Measurements from ENCODE around the gene TGFBR3.

TGFBR3 gene

DNA sequence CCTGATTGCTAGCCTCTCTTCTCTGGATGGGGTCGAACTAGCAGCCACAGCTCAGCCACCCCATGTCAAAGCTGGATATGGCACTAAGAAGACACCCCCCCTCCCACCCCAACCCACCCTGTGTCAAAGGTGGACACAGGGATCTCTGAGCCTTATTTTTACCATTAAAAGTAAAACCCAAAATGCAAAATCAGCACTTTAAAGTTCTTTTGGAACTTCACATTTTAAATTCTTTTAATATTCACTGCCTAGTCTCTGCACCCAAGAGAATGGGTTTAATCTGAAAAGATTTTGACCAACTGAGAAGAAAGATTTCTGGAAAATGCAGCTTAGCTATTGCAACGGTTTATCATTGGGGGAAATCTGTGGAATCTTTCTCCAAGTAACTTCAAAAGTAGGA is 167.6 kb downstream of the TGFBR3 start:
- H3K4me3 ChIP-seq (ENCODE audit: low read depth, low read length), result no peak overlapping the region
- in situ Hi-C loops (cut with HindIII; ENCODE audit: low sequenced_read_pairs), result no loop called here
- DNase-seq (ENCODE audit: low read depth, low spot score), result no peak
- TF ChIP-seq, protein P1, sequence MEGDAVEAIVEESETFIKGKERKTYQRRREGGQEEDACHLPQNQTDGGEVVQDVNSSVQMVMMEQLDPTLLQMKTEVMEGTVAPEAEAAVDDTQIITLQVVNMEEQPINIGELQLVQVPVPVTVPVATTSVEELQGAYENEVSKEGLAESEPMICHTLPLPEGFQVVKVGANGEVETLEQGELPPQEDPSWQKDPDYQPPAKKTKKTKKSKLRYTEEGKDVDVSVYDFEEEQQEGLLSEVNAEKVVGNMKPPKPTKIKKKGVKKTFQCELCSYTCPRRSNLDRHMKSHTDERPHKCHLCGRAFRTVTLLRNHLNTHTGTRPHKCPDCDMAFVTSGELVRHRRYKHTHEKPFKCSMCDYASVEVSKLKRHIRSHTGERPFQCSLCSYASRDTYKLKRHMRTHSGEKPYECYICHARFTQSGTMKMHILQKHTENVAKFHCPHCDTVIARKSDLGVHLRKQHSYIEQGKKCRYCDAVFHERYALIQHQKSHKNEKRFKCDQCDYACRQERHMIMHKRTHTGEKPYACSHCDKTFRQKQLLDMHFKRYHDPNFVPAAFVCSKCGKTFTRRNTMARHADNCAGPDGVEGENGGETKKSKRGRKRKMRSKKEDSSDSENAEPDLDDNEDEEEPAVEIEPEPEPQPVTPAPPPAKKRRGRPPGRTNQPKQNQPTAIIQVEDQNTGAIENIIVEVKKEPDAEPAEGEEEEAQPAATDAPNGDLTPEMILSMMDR (IDR thresholded peaks at IDR 0.05; ENCODE audit: low read depth, low read length), result no peak

DNA sequence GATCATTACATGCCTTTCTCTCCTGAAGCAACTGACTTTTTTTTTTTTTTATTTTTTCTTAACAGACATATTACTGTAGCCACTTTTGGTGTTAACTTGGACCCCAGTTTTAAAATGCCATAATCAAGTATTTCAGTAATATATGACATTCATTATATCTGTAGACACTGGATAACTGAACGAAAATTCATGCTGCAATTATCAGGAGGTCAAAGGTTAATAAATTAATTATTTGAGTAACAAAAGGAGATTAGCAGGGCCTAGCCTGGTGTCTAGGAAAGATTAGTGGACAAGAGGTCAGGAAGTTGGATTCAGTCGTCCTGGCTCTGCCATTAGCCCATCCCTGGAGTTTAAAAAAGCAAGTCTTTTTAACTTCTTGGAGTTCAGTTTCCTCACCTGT is 168.1 kb downstream of the TGFBR3 start:
- H3K4me3 ChIP-seq (ENCODE audit: low read depth, low read length), result no peak overlapping the region
- in situ Hi-C loops (cut with HindIII; ENCODE audit: low sequenced_read_pairs), result no loop called here
- TF ChIP-seq, protein P1 (IDR thresholded peaks at IDR 0.05; ENCODE audit: low read depth, low read length), result no peak

DNA sequence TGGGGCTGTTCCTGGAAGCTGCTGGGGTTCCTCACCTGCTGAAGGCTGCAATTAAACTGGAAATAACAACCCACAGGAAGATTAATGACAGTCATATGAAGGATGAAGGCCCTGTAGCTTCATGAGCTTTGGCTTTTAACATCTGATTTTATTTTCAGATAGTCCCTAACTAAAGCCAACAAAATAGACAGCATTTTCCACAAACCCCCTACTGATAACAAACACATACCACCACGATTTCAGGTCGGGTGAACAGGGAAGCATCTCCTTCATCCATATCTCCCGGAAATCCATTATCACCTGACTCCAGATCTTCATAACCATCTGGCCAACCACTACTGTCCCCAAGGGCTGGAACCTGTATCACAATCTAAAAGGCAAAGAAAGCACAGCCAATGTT is 169.6 kb downstream of the TGFBR3 start:
- no peak for DNase-seq (ENCODE audit: low read depth, low spot score)
- TF ChIP-seq, protein P1 (IDR thresholded peaks at IDR 0.05; ENCODE audit: low read depth, low read length), result no peak
- in situ Hi-C loops (cut with HindIII; ENCODE audit: low sequenced_read_pairs), result no loop called here
- no peak overlapping the region for H3K4me3 ChIP-seq (ENCODE audit: low read depth, low read length)

More for the DNA sequence above, 168.1 kb downstream of the TGFBR3 start:
- DNase-seq (ENCODE audit: low read depth, low spot score), result no peak

DNA sequence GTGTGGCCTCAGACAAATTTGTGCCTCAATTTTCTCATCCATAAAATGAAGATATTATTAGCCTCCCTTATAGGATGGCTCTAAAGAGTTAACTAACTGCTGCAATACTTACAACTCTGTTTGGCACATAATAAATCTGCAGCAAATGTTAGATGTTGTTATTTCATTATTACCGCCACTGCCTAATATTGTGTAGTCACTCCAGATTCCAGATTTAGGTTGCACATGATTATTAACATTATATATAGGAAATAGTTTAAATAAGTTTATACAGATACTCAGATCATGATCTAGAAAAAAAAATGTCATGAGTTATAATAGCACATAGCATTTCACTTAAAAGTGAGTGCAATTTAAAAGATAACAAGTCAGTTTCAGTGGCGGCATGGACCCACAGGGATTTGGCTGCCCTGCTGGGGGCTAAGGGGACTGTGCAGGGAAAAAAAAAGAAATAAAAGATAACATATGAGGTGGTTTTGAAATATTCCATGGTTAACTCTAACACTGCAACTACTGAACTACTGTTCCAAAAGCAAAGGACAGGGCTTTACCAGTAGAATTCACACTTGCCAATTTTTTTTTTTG is 170.4 kb downstream of the TGFBR3 start:
- in situ Hi-C loops (cut with HindIII; ENCODE audit: low sequenced_read_pairs), result no loop called here
- no peak overlapping the region for H3K4me3 ChIP-seq (ENCODE audit: low read depth, low read length)
- TF ChIP-seq, protein P1 (IDR thresholded peaks at IDR 0.05; ENCODE audit: low read depth, low read length), result no peak
- DNase-seq (ENCODE audit: low read depth, low spot score), result no peak

DNA sequence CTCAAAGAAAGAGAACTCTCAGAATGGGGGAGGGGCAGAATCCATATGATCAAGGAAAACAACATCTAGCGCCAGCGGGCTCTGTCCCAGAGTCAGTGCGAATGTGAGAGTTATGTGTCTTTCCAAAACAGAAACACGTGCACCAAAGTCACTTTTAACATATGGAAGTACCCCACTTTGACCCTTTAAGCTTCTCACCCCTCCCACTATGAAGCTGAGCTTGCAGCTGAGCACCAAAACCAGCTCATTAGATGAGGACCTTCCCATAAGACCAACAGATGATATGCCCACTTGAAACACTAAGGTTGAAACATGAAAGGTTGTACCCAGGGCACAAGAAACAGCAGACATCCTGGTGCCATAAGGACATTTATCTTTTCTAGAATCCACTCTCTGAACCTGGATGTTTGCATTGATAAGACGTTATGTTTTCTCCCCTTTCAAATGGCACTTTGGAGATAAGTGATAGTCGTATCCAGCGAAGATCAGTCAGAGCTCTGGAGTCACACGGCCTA is 171.0 kb downstream of the TGFBR3 start:
- TF ChIP-seq, protein P1 (IDR thresholded peaks at IDR 0.05; ENCODE audit: low read depth, low read length), result no peak
- DNase-seq (ENCODE audit: low read depth, low spot score), result no peak
- in situ Hi-C loops (cut with HindIII; ENCODE audit: low sequenced_read_pairs), result no loop called here
- no peak overlapping the region for H3K4me3 ChIP-seq (ENCODE audit: low read depth, low read length)

DNA sequence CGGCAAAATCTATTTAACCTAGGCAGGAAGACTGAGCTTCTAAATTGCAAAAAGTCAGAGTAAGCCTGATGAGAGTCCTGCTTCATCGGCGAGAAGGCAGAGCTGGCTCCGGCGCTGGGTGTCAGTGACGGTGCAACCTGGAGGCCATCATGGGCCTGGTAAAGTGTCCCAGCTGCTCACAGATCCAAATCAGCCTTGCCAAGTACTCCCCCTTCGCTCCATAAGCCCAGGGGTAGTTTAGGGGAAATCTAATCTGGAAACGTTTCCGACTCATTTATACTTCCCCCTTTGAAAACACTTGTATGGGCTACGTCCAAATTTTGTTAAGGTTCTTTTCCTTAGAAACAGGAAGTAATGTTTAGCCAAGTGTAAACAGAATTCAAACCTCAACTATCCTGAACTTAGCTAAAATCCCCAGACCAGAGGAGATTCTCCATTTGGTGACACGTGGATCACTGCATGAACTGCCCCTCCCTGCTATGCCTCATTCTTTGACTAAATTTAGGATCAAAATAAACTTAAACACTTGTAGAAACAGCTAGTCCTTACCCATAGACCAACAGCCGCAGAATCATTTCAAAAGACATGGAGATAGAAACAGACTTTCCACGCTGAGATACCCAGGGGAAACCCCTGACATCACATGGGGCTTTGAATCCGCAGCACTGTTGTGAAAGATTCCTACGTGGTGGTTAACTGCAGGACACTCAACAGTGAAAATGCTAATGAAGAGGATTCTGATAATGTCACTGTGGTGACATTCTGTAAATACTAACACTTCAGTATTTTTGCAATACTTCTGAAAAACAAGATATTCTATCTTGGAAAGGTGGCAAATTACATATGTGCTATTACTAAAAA is 172.7 kb downstream of the TGFBR3 start:
- in situ Hi-C loops (cut with HindIII; ENCODE audit: low sequenced_read_pairs), result no loop called here
- no peak overlapping the region for H3K4me3 ChIP-seq (ENCODE audit: low read depth, low read length)

More for the DNA sequence above, 172.7 kb downstream of the TGFBR3 start:
- peak; percentile 19 for DNase-seq (ENCODE audit: low read depth, low spot score)
- TF ChIP-seq, protein P1 (IDR thresholded peaks at IDR 0.05; ENCODE audit: low read depth, low read length), result no peak
